Activated CD4-positive, CD25-positive, alpha-beta regulatory T cell treated with anti-CD3 and anti-CD28 coated beads, Interleukin-2, amount 50 U/mL, for 16 hours (primary cell): ENCODE data around the gene LRRN2.
"Not testable (repeated sequence)": the region's sequence is repeated elsewhere in the genome, so short reads cannot be mapped to it uniquely, and the experiment has no call there.

Experiments
- DNase-seq: peaks from one replicate; pipeline ENCODE4 v3.0.0-alpha.2; 2020; ENCODE audit warnings: low read depth, low spot score

Gene LRRN2

DNA sequence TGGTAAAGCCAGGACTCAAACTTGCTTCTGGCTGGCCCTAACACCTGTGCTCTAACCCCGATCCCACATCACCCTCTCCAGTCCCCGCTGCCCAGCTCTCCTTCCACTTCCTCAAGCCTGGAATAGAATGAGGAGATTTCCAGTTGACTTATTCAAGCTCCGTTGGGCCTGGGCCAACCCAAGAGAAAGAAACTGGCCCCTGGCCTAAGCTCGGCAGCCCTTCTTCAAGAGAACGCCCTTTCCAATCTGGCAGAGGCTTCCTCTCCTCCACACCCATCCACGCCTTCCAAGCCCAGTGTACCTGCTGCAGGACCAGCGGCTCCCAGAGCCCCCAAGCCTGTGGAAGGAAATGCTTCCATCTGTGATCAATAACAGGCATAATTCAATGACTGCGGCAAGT is 51.9 kb downstream of the LRRN2 start:
- DNase-seq = no peak

DNA sequence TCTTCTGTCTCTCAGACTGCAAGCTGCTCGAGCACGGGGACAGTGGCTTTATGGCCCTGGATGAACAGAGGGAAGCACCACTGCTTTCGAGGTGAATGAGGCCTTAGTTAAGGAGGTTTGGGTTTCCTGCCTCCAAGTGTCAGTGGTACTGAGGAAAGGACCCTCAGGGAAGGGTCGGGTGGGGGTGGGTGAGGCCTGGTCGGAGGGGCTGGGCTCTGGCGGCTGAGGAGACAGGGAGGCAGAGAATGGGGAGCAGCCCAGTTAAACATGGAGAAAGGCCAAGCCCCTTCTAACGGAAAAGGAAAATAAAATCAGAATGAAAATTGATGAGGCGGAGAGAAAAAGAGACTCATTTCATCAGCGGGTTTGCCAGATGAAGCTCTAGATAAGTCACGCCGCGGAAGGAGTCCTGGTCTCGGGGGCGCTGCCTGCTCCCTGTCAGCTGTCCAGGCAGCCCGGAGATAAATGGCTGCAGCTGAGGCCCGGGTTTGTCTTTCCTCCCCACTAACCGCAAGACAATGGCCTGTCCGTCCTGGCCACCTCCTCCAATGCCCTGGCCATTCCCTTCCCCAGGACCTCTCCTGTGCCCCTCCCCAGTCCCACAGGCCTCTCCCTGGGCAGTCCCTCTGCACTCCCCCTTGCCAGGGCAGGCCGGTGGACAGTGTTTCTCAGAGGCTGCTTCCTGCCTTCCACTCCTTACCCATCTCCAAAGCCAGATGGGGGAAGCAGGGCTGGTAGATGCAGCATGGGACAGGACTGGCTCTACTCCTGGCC is 55.2 kb downstream of the LRRN2 start:
- no peak for DNase-seq

DNA sequence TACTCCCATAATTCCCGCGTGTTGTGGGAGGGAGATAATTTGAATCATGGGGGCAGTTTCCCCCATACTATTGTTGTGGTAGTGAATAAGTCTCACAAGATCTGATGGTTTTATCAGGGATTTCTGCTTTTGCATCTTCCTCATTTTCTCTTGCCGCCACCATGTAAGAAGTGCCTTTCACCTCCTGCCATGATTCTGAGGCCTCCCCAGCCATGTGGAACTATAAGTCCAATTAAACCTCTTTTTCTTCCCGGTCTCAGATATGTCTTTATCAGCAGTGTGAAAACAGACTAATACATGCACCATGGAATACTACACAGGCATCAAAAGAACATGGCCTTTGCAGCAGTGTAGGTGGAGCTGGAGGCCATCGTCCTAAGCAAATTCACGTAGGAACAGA is 56.1 kb downstream of the LRRN2 start:
- DNase-seq = not testable (repeated sequence)

DNA sequence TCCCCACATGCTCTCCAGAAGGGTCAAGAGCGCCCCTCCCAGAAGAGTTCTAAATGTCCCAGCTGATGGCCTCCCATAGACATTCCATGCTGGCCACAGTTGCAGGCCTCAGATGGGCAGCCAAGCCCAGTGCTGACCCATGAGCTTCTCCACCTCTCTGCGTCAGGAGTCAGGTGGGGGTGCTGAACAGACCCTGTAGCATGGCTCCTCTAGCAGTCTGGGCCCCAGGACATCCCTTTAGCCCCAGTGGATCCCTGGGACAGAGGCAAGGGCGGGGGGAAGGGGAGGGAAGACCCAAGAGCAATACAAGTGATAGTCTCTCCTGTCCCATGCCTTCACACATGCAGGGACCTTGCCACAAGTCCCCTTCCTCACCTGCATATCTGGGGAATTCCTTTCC is 56.7 kb downstream of the LRRN2 start:
- DNase-seq = no peak

DNA sequence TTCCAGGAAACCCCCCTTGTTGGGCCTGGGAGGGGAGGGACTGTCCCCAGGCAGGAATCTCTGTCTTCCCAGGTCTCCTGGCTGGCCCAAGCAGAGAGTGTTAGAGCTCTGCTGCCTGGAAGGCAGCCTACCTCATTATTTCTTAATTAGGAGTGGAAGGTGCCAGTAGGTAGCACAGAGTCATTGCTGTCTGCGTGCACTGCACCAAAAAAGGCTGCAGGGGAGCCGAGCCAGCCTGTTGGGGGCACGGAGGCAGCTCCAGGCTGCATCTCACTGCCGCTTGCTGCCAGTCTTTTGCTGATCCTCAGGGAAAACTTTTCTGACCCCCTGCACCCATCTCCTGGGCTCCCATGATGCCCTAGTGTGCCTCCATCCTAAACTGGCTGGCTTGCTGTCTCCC is 58.1 kb downstream of the LRRN2 start:
- no peak for DNase-seq

DNA sequence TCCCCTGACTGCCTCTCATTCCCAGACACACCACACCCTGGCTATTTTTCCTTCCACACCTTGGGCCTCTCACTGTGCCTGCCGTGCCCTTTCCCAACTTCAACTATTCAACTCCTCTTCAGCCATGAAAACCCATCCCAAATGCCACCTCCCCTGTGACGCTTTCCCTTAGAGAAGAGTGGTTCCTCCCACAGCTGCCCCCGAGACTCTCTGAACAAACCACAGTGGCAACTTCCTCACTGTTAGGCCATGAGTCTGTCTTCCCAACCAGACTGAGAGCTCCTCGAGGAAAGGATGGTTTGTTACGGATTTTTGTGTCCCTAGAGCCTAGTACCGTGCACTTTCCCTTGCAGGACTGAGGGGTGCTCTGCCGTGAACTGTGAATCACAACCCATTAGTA is 59.2 kb downstream of the LRRN2 start:
- no peak for DNase-seq

DNA sequence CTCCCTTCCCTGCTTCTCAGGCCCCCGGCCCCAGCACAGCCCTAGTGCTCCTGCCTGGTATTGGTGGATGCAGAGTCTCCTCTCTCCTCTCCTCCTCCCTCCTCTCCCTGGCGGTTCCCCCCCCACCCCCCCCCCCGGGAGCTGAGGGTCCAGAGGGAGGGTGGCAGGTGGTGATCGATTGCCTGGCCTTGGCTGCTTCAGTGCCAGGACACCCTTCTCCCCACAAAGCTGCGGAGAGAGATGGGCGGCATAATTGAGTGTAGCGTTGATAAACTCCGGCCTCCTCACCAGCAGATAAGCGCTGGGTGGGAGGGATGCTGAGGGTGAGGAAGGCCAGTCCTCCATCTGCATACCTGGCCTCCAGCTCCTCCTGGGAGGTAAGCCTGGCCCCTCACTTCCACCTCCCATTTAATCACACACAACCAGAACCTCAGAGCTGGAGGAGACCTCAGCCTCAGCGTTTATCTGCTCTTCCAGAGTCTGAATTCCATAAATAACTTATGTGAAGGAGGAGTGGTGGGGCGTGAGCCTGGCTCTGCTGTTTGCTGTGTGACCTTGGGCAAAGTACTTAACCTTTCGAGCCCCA is 60.8 kb downstream of the LRRN2 start:
- no peak for DNase-seq

DNA sequence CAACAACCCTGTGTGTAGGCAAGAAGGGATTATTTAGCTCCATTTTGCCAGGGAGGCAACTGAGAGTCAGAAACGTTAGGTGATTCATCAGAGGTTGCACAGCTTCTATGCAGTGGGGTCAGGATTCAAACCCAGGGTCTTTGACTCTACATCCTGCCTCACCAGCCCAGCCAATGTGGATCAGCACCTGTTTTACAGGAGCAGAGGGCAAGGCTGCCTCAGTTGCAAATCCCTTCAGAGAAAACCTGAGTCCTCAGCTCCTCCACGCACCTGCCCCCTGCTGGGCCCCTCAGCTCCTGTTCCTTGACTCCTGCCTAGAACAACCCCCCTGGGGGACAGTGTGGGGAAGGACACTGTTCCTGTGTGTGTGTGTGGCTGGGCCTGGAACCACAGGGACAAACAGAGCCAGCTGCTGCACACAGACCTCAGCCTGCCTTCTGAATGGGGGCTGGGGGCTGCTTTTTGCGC is 61.6 kb downstream of the LRRN2 start:
- DNase-seq = no peak

DNA sequence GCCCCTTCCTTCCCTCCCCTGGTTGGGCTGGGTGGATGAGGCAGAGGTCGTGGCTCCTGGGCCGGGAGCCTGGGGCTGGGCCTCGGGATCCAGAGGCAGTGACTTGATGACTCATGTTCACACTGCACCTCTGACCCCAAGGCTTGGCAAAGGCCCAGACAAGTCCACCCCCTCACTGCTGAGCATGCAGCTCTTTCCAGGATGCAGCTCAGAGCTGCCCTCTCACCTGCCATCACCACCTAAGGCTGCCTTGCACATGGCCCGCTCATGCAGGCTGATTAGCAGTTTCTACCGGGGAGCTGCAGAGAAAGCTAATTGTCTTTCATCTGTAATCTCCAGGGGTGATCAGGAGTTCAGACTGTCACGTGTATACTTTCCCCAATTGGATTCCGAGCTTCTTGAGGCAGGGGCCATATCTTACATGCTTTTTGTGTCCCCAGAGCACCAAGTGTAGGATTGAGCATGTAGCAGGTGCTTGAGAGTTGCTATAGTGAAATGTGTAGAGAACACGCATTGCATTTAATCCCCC is 62.1 kb downstream of the LRRN2 start:
- no peak for DNase-seq

DNA sequence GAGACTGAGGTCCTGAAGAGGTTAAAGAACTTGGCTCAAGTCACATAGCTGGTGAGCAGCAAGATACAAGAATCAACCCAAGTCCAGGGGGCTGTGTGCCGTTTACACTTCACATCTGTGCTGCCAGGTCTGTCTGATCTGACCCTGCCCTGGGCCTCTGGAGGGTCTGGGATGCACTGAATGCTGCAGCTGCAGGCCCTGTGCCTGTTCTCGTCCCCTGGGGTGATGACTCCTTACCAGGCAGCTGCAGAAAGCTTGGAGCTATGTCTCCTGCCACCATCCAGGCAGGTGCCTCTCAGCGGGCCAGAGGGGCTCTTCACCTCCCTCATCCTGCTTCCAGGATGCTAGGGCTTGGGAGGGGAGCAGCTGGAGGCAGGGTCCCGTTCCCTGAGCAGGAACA is 63.5 kb downstream of the LRRN2 start:
- no peak for DNase-seq

DNA sequence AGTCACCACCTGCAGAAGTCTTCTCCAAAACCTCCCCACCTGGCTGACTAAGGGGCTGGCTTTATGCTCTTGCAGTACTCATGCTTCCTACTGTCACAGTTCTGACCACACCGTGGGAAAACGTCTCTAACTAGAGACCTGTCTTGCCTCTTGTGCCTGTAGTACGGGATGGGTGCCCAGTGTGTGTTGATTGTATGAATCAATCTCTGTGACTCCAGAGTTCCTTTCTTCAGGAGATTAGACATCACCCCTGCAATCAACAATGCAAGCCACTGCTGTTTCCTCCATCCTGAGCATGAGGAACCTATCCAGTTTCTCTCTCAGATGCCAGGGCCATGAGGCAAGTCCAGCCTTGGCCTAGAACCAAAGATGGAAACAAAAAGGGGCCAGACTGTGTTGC is 64.1 kb downstream of the LRRN2 start:
- no peak for DNase-seq

DNA sequence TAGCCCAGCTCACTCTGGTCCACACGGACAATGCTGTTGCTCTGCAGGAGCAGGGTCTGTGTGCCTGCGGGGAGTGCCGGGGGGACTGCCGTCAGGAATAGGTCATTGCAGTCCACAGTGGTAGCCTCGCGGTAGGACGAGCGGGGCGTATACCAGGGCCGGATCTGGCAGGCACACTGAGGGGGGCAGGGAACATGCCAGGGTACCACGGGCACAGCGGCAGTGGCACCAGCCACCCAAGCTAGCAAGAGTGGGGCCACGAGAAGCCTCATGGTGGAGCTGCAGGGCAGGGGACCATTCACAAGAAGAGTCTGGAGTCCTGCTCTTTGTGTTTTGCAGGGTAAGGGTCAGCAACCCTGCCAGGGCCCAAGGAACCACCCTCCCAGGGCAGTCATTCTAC is 65.8 kb downstream of the LRRN2 start:
- no peak for DNase-seq

DNA sequence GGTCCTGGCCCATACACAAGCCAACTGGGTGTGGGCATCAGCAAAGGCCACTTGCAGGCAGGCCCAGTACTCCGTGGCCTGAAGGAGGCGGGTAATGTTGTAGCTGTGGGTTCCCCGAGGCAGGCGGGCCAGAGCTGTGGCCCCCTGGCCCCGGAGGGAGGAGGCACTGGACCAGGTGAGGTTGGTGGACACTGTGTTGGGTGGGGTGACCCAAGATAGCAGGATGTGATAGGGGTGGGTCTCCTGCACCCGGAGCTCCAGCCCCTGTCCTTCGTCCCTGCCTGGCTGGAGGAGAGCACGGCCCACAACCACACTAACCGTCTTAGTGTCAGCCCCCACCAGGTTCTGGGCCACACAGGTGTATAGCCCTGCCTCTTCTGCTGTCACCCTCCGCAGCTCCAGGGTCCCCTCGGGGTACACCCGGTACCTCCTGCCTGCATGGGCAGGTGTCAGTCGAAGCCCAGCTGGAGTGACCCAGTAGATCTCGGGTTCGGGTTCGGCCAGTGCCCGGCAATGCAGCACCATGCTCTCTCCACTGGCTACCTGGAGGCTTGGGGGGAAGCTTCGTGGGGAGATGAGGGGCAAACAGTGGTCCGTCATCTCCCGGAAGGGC is 67.3 kb downstream of the LRRN2 start:
- DNase-seq = no peak

DNA sequence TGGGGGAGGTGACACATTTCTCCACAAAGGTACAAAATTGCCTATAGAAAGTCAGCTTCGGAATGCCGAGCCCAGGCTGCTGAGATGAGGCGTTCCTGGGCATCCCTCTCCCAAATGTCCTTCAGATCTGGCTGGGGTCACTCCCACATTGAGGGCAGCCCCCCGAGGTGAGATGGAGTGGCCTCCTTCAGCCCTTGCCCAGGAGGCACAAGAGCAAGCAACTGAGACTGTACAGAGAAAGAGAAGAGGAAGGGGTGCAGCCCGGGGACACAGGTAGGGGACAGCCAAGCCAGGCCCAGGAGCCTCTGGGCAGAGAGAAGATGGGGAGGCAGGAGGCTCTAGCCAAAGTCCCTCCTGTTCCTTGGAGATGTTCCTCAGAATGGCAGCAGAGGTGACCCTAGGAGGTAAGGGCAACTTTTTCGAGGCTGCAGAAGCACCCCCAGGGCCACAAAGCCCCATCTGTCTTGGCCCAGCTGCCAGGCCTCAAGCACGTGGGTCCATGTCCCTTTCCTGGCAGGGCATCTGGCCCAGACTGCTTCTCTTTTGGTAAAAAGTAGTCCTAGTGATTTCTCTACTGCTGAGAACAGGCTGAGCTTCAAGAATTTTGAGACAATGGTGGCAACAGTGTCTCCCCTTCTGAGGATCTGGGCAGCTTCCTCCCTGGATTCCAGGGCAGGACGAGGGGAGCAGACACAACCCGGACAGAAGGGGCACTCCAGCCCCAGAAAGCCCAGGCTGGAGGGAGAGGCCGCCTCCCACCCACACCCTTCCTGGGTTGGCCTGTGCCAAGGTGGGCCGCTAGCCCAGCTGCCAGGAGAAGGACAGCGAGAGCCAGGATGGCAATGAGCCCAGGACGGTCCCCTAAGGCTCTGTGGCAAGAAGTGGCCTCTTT is 68.0 kb downstream of the LRRN2 start:
- DNase-seq = no peak

DNA sequence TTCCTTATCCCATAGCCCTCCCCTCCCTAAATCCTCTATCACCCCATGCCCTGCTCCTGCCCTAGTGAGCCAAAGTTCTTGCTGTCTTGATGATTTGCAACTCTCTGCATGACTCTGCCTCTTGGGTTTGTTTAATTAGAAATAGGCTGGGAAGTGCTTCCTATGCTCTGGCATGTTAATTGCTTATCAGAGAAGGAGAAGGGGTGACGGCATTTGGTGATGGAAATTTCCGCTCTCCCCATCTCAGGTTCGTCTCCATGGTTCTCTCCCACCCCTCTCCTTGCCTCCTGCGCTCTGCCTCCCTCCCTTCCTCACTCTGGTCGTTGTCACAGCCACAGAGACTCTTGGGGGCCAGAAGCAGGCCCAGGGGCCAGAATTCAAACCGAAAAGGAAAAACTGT is 68.9 kb downstream of the LRRN2 start:
- DNase-seq = no peak

DNA sequence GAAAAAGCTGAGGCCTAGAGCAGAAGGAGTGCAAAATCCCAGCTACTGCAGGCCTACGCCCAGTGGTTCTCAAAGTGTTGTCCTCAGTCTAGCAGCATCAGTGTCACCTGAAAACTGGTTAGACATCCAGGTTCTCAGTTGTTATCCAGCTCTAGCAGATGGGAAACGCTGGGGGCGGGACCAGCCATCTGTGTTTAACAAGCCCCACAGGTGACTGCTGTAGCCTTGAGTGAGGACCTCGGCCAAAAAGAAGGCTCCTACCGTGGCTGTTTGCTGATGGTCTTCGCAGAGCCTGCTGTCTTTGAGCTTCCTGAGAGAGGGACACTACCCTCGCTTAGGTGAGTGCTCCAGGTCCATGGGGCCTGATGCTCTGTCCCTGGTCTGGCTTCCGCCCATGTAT is 69.7 kb downstream of the LRRN2 start:
- no peak for DNase-seq

DNA sequence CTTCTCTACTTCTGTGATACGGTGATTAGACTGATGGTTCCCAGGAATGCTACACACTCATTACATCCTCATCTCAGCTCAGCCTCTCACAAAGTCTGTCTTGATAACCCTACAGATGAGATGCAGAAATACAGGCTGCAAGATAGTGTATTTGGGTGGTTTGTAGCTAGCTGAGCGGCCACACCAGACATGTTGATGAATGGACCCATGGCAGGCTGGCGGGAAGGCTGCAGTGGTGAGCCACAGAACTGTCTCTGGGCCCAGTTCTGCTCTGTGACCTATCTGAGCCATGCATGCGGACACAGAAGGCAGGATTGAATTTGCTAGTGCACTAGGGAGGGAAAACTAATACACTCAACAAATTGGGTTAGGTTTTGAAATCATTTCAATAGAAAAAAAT is 71.9 kb downstream of the LRRN2 start:
- no peak for DNase-seq

DNA sequence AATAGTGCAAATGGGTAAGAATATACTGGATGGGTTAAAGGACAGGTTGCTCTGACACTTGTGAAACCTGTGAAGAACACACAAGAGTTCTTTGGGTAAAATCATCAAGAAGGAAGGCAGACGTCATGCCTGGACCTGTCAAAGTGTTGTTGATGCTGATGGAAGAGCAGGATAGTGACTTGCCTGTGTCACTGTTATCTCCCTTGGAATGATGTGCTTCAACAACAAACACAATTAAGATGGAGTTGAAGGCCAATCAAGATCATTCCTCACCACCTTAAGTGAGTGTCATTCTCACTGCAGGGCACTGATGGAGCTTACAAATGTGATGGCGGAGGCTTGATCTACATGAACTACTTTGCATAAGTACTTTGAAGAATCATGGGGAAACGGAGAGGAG is 73.2 kb downstream of the LRRN2 start:
- DNase-seq = no peak

DNA sequence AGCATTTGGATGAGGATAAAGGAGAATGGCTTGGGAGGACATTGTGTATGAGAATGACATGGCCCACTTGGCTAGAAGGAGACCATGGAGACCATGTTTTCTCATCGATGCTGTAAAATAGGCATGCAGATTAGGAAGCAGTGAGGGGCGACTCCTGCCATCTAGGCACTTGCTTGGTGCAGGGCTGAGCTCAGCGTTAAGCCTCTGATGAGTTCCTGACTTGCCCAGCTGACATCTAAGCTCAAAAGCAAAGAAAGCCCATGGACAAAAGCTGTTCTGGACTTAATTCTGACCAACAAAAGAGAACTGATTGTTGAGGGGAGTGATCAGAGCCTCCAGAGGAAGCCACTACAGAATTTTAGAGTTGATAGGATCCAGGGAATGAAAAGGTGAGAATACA is 74.5 kb downstream of the LRRN2 start:
- DNase-seq = no peak

DNA sequence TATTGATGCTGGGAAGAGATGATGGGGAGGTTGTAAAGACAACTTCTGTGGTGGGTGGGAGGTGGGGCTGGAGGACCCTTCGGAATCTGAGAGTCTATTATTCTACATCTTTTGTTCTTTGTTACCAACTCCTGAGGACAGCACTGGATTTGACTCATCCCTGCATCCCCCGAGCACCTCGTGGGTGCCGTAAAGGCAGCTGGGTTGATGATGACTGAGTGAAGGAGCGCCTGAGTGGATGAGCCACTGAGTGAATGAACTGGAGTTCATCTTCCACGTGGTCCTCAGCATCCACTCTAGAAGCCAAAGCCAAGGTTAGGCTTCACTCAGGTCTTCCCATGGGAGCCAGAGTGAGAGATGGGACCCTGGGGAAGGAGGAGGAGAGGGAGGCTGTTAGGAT is 77.6 kb downstream of the LRRN2 start:
- DNase-seq = no peak

DNA sequence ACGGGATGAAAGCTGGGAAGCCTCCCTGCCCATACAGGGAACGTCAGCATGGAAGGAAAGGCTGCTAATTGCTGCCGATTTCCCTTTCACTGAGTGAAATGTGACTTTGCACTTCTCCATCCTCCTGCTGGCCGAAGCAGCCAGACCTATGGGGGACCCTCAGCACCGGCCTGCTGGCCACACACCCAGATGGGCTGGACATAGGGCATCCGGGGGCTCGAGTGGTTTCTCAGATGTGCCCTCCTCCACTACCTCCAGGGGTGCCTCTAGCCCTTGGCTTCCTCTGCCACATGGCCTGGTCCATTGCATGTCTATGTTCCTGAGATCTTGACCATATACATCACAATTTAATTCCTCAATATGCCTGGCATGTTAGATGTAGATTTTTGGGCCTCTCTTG is 79.7 kb downstream of the LRRN2 start:
- DNase-seq = no peak
